GM12874 (cell line): Measurements from ENCODE around the gene REM2.

Experiments used
- CTCF ChIP-seq: IDR thresholded peaks from 2 replicates; pipeline ENCODE4 v1.5.1; 2011; ENCODE audit warnings: low read depth, mild to moderate bottlenecking, control low read depth, low read length, moderate library complexity; ENCODE audit not compliant: insufficient read depth

REM2 gene

GRCh38 chr14:22898302-22899090 is 15.5 kb downstream of the REM2 start:
- no peak for TF ChIP-seq CTCF

- TF ChIP-seq CTCF = peak; percentile 63
These were observed 17.2 kb downstream of the REM2 start for GRCh38 chr14:22900081-22900799.

- no peak for TF ChIP-seq CTCF
These were observed 18.8 kb downstream of the REM2 start for GRCh38 chr14:22901799-22902198.

- no peak for TF ChIP-seq CTCF
These were observed 20.7 kb downstream of the REM2 start for GRCh38 chr14:22903742-22904087.

- no peak for TF ChIP-seq CTCF
These were observed 22.6 kb downstream of the REM2 start for GRCh38 chr14:22905627-22906026.

GRCh38 chr14:22906073-22906472 is 23.1 kb downstream of the REM2 start:
- TF ChIP-seq CTCF = no peak

- TF ChIP-seq CTCF = no peak
These were observed 24.4 kb downstream of the REM2 start for GRCh38 chr14:22907429-22907828.
